SU-DHL-6 (cell line): ENCODE results near the gene EPHB1.

Experiments
- CTCF ChIP-seq: fragments of 200-600 bp; sonication (generic); IDR thresholded peaks from one replicate; pipeline ENCODE4 v1.5.1; 2017; ENCODE audit warnings: antibody characterized with exemption, mild to moderate bottlenecking, low read length, moderate library complexity; ENCODE audit not compliant: insufficient read depth, poor library complexity, severe bottlenecking
- EZH2phosphoT487 ChIP-seq: fragments of 200-600 bp; sonication (generic), shearing (Covaris generic); conservative IDR thresholded peaks from 2 replicates; pipeline ENCODE4 v1.6.1; 2018; ENCODE audit warnings: mild to moderate bottlenecking, antibody characterized with exemption, low read length, moderate library complexity, mixed read lengths

DNA sequence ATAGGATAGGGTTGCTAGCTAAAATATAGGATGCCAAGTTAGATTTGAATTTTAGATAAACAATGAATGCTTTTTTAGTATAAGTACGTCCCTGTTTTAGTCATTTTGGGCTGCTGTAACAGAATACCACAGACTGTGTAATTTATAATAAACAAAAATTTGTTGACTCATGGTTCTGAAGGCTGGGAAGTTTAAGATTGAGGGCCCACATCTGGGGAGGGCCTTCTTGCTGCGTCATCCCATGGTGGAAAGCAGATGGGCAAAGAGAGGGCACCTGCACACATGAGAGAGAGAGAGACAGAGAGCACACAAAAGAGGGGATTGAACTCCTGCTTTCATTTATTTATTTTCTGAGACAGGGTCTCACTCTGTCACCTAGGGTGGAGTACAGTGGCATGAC lies 246.5 kb downstream of the EPHB1 start:
- TF ChIP-seq CTCF (no peak), EZH2phosphoT487 (no peak)
